ENCODE results near the gene GATA6.
"Not testable (repeated sequence)": the region's sequence is repeated elsewhere in the genome, so short reads cannot be mapped to it uniquely, and the experiment has no call there.

GATA6 gene

DNA sequence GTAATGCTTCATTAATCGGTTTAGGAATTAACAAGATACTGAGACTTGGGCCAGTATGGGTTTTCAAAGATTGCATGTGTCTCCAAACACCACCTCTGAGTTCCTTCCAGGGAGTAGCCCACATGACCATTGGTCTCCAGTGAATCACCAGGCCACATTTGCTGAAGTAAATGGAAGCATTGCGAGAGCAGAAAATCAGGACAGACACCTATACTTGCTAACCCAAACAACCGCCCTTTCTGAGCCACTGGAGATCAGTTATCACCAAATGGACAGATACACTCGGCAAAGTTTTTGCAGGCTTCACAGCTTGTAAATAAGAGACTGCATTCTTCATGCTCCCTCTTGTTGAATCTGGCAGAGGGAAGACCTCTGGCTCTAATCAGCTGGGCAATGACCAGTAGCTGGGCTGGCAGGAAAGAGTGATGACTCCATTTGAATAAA, 40.9 kb downstream of the GATA6 start:
- DNase-seq, result no peak

DNA sequence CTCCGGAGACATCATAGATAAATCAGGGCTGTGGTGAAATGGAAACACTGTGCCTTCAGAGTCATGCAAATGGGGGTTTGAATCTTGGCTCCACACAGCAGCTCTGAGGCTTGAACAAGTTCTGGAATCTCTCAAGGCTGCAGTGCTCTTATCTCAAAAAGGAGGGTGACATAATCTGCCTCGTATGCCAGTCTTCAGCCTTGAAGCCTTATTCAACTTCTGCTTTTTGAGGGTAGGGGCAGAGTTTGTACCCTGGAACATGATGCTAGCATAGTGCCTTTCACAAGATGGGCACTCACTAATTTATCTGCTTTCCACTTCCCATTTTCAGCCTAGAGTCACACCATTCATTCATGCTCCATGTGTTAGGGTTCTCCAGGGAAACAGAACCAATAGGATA, 42.3 kb downstream of the GATA6 start:
- no peak for DNase-seq

DNA sequence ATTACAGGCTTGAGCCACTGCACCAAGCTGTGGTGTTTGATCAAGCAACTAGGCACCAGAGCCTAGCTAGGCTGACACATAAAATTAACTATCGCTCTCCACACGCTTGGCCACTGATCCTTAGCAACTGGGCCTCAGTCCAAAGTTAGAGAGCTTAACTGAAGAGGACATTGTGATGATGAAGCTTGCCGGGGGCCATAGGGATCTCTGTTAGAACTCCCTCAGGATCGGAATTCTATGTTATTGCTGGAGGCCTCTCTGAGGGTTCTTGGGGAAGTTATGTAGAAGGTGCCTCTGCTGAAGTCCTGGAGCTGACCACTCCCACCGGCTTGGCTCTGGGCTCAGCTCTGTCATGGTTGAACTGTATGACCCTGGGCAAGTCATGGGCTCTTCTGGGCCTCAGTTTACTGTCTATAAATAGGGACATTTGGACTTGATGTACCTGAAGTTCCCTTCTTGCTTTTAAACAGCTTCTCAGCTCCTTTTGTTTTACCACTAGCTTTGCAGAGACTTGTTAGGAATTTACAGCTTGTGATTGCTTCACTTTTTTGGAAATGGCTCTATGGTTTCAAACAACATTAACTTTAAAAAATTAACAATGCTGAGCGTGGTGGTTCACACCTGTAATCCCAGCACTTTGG, 44.1 kb downstream of the GATA6 start:
- no peak for DNase-seq

DNA sequence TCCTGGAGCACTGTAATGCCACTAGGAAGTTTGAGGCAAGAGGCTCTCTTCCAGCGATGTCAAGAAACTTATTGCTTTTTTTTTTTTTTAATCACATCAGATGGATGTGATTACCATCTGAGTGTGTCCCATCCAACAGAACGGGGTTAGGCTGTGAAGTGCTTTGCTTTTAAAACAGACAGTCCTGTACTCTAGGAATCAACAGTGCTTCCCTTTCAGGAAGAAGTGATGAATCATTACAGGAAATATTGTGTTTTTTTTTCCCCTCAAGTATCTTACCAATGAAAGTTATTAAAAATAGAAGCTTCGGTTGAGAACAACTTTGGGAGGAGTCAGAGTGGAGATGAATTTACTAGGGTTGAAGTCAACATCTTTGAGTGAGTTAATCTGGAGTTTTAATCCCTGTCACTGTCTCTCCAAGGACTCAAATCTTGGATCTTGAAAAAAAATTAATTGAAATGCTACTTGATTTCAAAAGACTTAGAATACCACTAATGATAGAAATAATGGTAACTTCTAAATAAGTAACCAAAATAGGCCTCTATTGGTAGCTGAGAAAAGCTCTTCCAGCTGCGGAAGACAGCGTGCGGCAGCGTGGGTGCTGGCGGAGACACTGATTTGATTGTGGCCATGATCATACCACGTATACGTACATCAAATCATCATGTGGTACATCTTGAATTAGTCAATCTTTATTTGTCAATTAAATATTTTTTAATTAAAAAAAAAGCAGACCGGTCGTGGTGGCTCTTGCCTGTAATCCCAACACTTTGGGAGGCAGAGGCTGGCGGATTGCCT, 45.5 kb downstream of the GATA6 start:
- DNase-seq, result no peak

DNA sequence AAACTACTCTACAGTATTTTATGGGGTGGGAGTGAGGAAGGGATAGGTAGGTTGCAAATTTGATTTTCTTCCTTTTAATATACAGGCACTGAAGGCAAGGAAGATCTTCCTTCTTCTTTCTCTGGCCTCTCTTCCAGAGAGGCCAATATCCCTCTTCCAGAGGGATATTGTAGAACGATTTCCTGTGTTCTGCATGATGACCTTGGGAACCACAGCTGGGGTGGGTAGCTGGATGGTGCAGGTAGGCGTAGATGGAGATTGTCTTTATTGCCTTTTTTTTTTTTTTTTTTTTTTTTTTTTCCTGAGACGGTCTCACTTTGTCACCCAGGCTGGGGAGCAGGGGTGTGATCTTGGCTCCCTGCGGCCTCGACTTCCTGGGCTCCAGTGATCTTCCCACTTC, 49.4 kb downstream of the GATA6 start:
- DNase-seq, result no peak

DNA sequence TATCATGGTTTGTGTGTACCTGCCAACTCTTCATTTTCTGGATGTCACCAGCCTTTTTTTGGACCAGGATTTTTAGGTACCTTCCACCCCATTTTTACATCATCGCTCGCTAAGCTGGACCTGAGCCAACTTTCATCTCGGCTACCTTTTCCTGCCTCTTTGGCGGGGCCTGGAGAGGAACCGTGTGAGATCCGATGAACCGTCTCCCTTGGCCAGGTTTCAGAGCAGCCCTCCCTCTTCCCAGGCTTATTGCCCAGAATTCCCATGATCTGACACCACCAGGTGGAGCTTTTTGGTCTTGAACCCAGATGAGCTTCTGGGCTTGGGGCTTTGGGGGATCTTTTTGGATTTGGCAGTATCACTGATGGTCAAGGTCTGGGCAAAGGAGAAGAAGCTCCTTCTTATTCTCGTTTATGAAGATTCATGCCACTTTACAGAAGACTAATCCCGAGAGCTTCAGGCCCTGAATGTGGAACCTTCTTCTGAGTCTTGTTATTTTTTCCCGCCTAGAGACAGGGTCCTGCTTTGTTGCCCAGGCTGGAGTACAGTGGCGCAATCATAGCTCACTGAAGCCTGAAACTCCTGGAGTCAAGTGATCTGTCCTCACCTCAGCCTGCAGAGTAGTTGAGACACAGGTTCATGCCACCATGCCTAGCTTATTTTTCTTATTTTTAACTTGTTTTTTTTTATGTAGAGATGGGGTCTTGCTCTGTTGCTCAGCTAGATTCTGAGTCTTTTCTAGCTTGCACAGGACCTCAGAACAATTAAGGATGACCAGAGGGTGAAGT, 50.4 kb downstream of the GATA6 start:
- DNase-seq, result no peak

DNA sequence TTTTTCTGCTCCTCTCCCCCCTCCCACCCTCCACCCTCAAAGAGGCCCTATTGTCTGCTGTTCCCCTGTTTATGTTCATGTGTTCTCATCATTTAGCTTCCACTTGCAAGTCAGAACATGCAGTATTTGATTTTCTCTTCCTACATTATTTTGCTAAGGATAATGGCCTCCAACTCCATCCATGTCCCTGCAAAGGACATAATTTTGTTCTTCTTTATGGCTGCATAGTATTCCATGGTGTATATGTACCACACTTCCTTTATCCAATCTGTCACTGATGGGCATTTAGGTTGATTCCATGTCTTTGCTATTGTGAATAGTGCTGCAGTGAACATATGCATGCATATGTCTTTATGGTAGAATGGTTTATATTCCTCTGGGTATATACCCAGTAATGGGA, 51.2 kb downstream of the GATA6 start:
- not testable (repeated sequence) for DNase-seq

DNA sequence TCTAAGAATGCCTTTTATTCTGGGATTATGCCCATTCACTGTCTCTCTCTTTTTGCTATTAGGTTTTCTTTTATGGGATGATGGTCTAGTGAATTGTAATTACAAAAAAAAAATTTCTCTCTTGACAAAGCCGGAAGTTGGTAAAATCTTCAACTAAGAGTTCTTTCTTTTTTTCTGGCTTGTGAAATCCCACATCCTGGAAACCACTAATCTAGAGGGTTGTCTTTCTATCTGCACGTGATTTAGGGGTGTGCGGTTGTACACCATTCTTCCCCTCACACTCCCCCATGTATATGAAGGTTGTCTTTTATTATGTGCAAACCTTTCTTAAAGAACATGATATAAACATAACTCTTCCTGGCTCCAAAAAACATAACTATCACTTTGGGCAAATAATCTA, 52.0 kb downstream of the GATA6 start:
- DNase-seq, result no peak

DNA sequence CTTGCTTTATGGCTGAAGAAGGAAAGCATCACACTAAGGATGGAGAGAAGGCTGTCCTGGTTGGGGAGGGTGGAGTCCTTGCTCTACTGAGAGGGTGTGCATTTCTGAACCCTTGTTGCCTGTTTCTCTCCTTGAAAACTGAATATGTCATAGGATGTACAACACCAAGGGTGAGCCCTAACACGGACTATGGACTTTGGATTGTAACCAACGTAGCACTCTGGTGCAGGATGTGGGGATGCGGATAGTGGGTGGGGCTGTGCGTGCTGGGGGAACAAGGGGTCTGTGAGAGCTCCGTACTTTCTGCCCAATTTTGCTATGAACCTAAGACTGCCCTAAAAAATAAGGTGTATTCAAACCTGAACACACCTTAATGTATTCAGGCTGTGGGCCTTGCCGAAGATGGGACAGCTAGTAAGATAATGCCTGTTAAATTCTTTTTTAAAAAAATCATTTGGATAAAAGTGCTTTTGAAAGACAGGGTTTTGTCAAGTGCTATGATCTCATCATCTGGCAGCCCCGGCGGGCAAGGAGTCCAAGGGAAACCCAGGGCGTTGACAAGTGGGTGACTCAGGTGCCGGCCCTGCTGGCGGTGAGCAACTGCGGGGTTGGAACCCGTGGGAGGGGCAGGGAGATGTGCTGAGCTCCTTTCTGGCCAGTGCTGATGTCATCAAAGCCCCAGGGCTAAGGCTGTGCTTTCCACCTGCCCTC, 54.0 kb downstream of the GATA6 start:
- no peak for DNase-seq

DNA sequence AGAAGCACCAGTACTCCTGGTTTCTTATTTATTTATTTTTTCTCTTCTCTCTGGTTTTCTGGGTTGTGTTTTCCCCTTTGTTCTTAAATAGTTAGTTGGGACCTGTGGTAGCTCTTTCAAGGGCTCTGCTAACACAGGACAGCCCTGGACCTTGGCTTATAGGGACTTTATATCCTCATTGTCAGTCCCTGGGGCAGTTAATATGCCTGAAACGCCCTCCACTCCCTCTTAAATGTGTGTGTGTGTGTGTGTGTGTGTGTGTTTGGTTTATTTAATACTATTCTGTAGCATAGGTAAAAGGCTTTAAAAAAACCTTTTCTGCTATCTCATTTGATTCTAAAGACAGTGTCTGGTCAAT, 54.6 kb downstream of the GATA6 start:
- no peak for DNase-seq

DNA sequence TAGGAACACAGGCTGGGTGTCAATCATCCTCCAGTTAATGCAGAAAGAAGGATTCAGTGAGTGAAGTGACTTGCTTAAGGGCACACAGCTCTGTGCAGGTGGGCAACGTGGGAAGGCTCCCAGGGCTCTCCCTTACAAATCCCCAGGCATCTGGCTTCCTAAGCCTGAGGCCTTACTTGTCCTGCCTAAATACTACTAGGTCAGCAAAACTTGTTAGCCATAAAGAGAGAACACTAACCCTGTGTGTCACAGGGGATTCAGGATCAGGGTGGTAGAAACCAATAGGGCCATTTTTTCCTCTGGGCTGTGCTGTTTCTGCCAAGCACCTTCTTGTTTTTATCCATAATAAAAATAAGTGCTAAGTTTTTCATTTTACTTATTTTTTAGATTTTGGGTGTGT, 55.0 kb downstream of the GATA6 start:
- DNase-seq, result no peak

DNA sequence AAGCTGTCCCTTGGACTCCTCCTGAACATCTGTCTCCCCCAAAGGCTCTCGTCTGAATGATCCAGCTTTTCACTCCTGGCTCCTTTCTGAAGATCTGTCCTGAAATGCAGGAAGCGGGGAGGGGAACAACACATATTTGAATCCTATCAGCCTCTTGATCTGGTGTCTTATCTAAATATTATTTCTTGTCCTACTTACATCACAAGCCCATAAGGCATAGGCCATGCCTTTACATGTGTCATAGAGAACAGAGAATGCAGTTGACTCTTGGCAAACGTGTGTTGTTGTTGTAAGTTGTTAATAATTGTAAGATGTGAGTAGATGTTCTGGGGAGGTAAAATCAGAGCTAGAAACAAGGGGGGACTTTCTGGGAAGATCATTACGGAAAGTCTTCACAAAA, 57.4 kb downstream of the GATA6 start:
- DNase-seq, result no peak

DNA sequence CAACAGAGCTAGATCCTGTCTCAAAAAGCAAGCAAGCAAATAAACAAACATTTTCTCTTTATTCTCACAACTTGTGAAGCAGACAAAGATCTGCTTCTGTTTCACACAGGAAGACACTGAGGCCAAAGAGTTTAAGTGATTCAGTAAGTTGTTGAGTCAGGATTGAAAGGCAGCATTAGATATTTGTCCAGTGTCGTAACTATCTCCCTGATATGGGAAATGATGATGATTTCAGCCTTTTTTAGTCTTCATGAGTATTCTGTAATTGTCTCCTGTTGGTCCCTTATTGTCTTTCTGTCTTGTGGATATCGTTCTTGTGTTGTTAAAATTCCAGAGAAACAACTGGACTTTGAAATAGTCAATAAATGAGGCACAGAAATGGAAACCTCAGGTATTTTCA, 59.6 kb downstream of the GATA6 start:
- DNase-seq, result no peak

DNA sequence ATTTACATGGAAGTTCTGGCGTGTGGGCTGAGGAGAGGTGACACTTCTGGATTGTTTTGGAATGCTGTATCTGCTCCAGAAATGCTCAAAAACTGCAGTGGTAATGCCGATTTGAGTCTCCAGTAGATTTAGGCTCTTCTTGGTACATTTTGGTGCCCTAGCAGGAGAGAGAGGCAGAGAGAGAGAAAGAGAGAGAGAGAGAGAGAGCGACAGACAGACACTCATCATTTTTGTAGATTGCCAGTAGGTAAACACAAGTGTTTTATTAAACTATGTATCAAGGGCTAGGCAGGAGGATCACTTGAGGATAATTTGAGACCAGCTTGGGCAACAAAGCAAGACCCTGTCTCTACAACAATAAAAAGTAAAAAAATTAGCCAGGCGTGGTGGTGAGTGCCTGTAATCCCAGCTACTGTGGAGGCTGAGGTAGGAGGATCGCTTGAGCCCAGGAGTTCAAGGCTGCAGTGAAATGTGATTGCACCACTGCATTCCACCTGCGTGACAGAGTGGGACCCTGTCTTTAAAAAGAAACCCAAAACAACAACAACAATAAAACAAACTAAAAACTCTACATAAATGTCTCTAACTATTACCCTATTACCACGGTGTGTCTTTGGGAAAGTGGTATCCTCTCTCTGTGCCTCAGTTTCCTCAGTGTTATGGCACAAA, 60.2 kb downstream of the GATA6 start:
- DNase-seq, result no peak

DNA sequence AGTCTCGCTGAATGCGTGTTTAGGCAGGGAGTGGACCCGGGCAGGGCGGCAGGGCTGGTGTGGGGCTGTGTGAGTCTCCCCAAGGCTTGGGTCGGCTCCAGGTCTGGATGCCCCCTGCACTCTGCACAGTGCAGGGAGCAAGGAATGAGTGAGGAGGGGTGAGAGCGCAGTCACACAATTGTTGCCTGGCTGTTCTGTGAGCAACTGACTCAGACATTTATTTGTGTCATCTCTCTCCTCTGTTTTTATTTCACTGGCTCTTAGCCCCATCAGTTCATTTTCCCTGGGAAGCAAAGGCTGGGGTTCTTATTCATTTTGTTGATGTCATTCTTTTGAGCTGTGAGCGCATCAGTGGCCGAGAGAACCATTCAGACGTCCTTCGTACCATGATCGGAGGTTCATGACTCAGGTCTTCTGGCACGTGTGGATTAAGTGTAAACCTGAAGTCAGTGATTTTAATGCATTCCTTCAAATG, 61.1 kb downstream of the GATA6 start:
- DNase-seq, result no peak

DNA sequence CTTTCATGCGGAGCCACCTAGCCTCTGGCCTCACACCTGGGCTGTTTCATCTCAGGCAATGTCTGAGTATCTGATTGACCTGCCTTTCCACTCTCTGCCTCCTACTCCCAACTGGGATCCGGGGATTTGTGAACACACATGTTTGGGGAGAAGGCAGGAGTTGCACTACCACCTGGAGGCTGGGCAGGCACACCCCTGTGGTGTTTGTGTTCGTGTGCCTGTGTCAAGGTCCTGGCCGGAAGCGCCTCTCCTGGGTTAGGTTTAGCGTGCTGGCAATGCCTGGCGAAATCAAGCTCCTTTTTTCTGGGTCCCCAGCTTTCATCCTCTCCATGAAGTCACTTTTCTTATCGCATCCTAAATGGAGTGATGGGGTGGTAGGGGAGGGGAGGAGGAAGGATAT, 63.9 kb downstream of the GATA6 start:
- DNase-seq, result no peak

DNA sequence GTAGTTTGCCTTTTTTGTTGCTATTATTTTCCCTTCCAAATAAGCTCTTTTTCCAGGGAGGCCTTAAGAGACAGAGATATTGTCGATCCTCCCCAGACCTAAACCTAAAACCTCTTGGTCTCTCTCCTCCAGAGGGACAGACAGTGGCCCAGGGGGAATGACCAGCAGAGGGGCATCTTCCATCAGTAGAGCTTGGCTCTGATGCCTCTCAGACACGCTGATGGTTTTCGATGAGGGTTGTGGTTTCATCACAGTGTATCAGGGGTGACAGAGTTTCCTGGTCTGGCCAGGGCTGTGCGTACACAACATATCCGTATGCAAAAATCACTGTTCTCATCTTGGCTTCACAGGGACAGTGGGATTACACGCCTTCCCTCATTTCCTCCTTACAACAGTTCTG, 68.6 kb downstream of the GATA6 start:
- DNase-seq, result no peak

DNA sequence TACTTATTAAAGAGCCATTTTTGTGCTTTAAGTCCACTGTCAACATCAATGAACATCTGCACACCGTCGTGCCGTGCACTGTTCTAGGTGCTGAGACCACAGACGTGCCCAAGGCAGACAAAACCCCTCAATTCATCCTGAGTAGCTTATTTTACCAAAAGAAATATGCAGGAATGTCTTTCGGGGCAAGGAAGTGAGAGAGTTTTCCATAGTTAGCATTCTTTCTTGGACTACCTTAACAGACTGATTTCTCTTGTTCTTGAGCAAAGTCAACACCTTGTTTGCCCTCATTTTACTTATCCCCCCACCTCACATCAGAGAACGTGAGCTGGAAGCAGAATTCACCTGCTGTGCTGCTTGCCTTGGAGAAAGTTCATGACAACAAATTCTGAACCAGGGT, 69.3 kb downstream of the GATA6 start:
- no peak for DNase-seq

DNA sequence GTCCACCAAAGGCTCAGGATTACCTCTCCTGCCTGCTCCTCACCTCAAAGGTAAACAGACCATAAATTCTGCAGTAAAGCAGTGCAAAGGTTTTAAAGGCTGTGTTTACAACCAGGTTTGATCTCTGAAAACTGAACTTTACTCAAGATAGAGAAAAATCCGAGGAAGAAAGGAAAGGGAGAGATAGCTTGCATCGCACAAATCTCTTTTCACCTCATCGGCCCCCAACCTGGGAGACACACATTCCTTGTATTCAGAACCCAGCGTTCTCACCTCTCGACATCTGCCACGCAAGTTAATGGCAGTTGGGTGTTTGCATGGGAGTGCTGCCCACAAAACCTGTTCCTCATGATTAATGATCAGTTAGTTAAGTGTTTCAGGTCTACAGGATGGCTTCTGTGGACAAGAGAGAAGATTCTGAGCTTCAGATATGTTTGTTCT, 72.6 kb downstream of the GATA6 start:
- no peak for DNase-seq

DNA sequence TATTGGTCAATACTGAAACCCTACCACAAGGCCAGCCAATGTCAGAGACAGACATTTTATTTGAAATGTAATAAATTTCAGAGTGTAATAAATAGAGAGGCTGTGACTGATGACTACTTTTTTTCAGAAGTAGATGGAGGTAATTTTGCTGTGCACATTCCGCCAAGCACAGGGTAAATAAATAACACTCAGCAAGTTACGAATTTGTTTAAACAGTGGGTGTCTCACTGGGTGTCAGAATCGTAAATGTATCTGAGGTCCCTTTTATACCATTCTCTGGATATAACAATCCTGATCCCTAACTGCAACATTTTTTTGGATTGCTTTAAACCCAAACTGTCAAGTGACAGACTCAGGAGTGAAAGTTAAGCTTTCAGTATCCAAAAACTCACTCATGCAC, 74.1 kb downstream of the GATA6 start:
- no peak for DNase-seq

DNA sequence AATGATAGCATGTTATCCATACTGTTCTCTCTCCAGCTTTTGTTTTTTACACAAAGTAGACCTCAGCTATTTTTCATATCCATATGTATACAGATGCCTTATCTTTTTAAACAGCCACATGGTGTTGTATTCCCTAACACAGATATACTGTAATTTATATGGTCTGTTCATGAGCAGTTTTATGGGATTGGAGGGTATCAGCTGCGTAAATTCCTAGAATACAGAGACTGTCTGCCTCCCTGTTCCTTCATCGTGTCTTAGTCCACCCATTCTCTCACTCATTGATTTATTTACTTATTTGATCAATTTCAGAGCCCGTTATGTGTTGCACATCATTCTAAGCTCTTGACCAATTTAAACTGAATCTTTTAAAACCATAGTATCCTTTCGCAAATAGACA, 80.6 kb downstream of the GATA6 start:
- no peak for DNase-seq

DNA sequence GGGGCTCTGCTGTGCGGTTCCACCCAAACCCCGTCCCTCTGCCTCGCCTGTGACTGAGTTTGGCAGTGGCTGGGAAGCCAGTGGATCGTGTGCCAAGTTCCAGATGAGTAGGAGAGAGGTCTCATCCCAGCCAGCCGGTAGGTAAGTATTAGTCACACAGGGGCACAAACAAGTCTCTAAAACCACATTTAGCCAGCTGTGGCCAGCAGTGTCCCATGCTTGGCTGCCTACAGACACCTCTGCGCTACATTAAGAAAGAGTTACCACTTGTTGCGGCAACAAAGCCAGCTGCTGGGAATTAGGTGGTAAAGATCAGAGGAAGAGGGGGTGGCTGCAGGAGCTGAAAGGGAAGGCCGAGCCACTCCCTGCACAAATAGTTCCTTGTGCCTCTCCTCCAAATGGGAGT, 81.2 kb downstream of the GATA6 start:
- no peak for DNase-seq

Measured in T-helper 1 cell (primary cell).